ENCODE measurements around the gene METTL8.

Gene METTL8

DNA sequence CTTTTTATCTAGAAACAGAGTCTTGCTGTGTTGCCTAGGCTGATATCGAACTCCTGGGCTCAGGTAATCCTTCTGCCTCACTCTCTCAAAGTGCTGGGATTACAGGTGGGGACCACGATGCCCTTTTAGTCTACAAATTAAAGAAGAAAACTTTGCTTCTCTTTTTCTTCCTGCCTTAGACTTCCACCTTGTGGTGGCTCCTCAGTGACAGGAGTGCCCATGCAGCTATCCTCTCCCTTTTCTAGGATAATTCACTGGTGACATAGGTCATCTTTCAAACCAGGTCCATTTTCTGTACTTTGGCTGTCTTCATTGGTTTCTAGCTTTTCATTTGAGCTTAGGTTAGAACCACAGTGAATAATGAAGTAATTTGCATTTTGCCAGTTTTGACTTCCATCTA, 13.9 kb upstream of the METTL8 start:
- DNase-seq (ENCODE audit: low read depth in 1 of 2, low spot score in 1 of 2) = no peak
- no peak overlapping the region for H3K27ac ChIP-seq (replicated peaks)
- TF ChIP-seq SPI1 (IDR thresholded peaks at IDR 0.05; ENCODE audit: borderline replicate concordance, low read depth) (no peak), POLR2AphosphoS5 (IDR thresholded peaks at IDR 0.05; ENCODE audit: low read depth) (no peak), REST (IDR thresholded peaks at IDR 0.05; ENCODE audit: insufficient replicate concordance, low read depth) (no peak), GABPA (IDR thresholded peaks at IDR 0.05; ENCODE audit: low read depth) (no peak), CTCF (IDR thresholded peaks at IDR 0.05; ENCODE audit: insufficient read depth, low read length) (no peak)
- H3K4me3 ChIP-seq (replicated peaks; ENCODE audit: insufficient read depth, low read length) = no peak overlapping the region
- H3K27me3 ChIP-seq (ENCODE audit: insufficient read depth, poor library complexity, severe bottlenecking) = no peaks in the 10 kb centered on the region

DNA sequence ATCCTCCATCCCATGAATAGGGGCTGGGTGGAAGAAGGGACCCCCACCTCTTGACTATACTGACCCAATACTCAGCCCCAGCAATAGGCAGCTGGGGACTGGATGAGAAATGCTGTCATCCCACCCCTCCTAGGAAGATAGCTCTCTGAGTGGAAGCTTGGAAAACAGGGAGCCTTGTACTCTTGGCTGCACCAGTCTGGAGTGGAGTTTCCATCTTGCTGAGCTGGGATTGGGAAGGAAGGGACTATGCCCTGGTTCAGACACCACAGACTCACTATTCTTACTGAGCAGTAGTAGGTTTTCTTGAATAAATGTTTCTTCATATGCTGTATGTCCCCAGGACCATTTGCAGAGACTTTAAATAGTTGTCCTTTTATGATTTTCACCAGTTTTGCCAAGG, 7.7 kb upstream of the METTL8 start:
- no peak for TF ChIP-seq GABPA (IDR thresholded peaks at IDR 0.05; ENCODE audit: low read depth)
- TF ChIP-seq REST (IDR thresholded peaks at IDR 0.05; ENCODE audit: insufficient replicate concordance, low read depth) = no peak
- no peak for TF ChIP-seq SPI1 (IDR thresholded peaks at IDR 0.05; ENCODE audit: borderline replicate concordance, low read depth)
- TF ChIP-seq CTCF (IDR thresholded peaks at IDR 0.05; ENCODE audit: insufficient read depth, low read length) = no peak
- no peak for TF ChIP-seq POLR2AphosphoS5 (IDR thresholded peaks at IDR 0.05; ENCODE audit: low read depth)
- Histone ChIP-seq H3K4me3 (replicated peaks; ENCODE audit: insufficient read depth, low read length) (no peak overlapping the region), H3K27me3 (ENCODE audit: insufficient read depth, poor library complexity, severe bottlenecking) (no peaks in the 10 kb centered on the region), H3K27ac (replicated peaks) (no peak overlapping the region)
- DNase-seq (ENCODE audit: low read depth in 1 of 2, low spot score in 1 of 2) = no peak

GRCh38 chr2:171436307-171436706, 2.5 kb upstream of the METTL8 start:
- no peak overlapping the region for H3K4me3 ChIP-seq (replicated peaks; ENCODE audit: insufficient read depth, low read length)
- TF ChIP-seq SPI1 (IDR thresholded peaks at IDR 0.05; ENCODE audit: borderline replicate concordance, low read depth) (no peak), POLR2AphosphoS5 (IDR thresholded peaks at IDR 0.05; ENCODE audit: low read depth) (no peak), CTCF (IDR thresholded peaks at IDR 0.05; ENCODE audit: insufficient read depth, low read length) (no peak), GABPA (IDR thresholded peaks at IDR 0.05; ENCODE audit: low read depth) (no peak), REST (IDR thresholded peaks at IDR 0.05; ENCODE audit: insufficient replicate concordance, low read depth) (no peak)
- no peaks in the 10 kb centered on the region for H3K27me3 ChIP-seq (ENCODE audit: insufficient read depth, poor library complexity, severe bottlenecking)
- no peak overlapping the region for H3K27ac ChIP-seq (replicated peaks)
- DNase-seq (ENCODE audit: low read depth in 1 of 2, low spot score in 1 of 2) = no peak

Data from HL-60 (cell line).